ENCODE results near the gene BRMS1L. TPM values are rescaled to one million over a fixed set of nuclear protein-coding genes. Genes with fewer than 3 reads are reported as not detected.

BRMS1L gene
- total RNA-seq, 2 experiments from 2014 or later = 6.1 to 9.2 TPM

- no peaks in the 10 kb centered on the region for H3K36me3 ChIP-seq (ENCODE audit: insufficient read depth, low read length)
- ChIA-PET POLR2A (no interaction called here), CTCF (no interaction called here)
- Mint-ChIP-seq H3K27ac (no peak overlapping the region), H3K4me1 (ENCODE audit: low read depth) (no peaks in the 10 kb centered on the region), H3K4me3 (no peak overlapping the region), H3K36me3 (ENCODE audit: low read depth) (no peaks in the 10 kb centered on the region), H3K9me3 (no peaks in the 10 kb centered on the region), H3K27me3 (peaks cover 4% of the 10 kb centered on the region)
- no peak overlapping the region for H3K27ac ChIP-seq (ENCODE audit: low read depth in 1 of 2, low read length in 2 of 2)
- no peak for TF ChIP-seq CTCF (IDR thresholded peaks at IDR 0.05)
- intact Hi-C loops (cut with DNase I, micrococcal nuclease) = no loop called here
- H3K9me3 ChIP-seq (ENCODE audit: control insufficient read depth in 1 of 2, insufficient read depth in 1 of 2, low read length in 2 of 2) = no peaks in the 10 kb centered on the region
- H3K4me3 ChIP-seq (ENCODE audit: low read length) = no peak overlapping the region
- no peak for ATAC-seq (ENCODE audit: poor library complexity)
- DNase-seq = no peak
- H3K4me1 ChIP-seq (ENCODE audit: insufficient read depth, low read length) = no peaks in the 10 kb centered on the region
- H3K27me3 ChIP-seq (ENCODE audit: control insufficient read depth in 1 of 2, insufficient read depth in 2 of 2, low read length in 2 of 2) = no peaks in the 10 kb centered on the region
These were observed 83.5 kb downstream of the BRMS1L start for GRCh38 chr14:35909665-35910064.

GRCh38 chr14:35910191-35910590, 84.1 kb downstream of the BRMS1L start:
- H3K4me1 ChIP-seq (ENCODE audit: insufficient read depth, low read length) = no peaks in the 10 kb centered on the region
- H3K4me1 Mint-ChIP-seq (ENCODE audit: low read depth) = no peaks in the 10 kb centered on the region
- H3K27me3 ChIP-seq (ENCODE audit: control insufficient read depth in 1 of 2, insufficient read depth in 2 of 2, low read length in 2 of 2) = no peaks in the 10 kb centered on the region
- no peak overlapping the region for H3K27ac ChIP-seq (ENCODE audit: low read depth in 1 of 2, low read length in 2 of 2)
- no peak overlapping the region for H3K4me3 ChIP-seq (ENCODE audit: low read length)
- intact Hi-C loops (cut with DNase I, micrococcal nuclease) = no loop called here
- TF ChIP-seq CTCF (IDR thresholded peaks at IDR 0.05) = no peak
- no peak for DNase-seq
- no peaks in the 10 kb centered on the region for H3K9me3 ChIP-seq (ENCODE audit: control insufficient read depth in 1 of 2, insufficient read depth in 1 of 2, low read length in 2 of 2)
- CTCF ChIA-PET = no interaction called here
- no peaks in the 10 kb centered on the region for H3K36me3 ChIP-seq (ENCODE audit: insufficient read depth, low read length)
- H3K4me3 Mint-ChIP-seq = no peak overlapping the region
- no peaks in the 10 kb centered on the region for H3K36me3 Mint-ChIP-seq (ENCODE audit: low read depth)
- peaks cover 4% of the 10 kb centered on the region for H3K27me3 Mint-ChIP-seq
- no peak for ATAC-seq (ENCODE audit: poor library complexity)
- POLR2A ChIA-PET = no interaction called here
- H3K9me3 Mint-ChIP-seq = no peaks in the 10 kb centered on the region
- H3K27ac Mint-ChIP-seq = no peak overlapping the region

- no peaks in the 10 kb centered on the region for H3K9me3 Mint-ChIP-seq
- ChIA-PET POLR2A (no interaction called here), CTCF (no interaction called here)
- H3K4me1 Mint-ChIP-seq (ENCODE audit: low read depth) = no peaks in the 10 kb centered on the region
- no peaks in the 10 kb centered on the region for H3K36me3 ChIP-seq (ENCODE audit: insufficient read depth, low read length)
- DNase-seq (no peak), ATAC-seq (ENCODE audit: poor library complexity) (no peak)
- no peak overlapping the region for H3K4me3 ChIP-seq (ENCODE audit: low read length)
- no peak for TF ChIP-seq CTCF (IDR thresholded peaks at IDR 0.05)
- no peaks in the 10 kb centered on the region for H3K4me1 ChIP-seq (ENCODE audit: insufficient read depth, low read length)
- peaks cover 4% of the 10 kb centered on the region for H3K27me3 Mint-ChIP-seq
- no peaks in the 10 kb centered on the region for H3K27me3 ChIP-seq (ENCODE audit: control insufficient read depth in 1 of 2, insufficient read depth in 2 of 2, low read length in 2 of 2)
- no peak overlapping the region for H3K27ac Mint-ChIP-seq
- H3K36me3 Mint-ChIP-seq (ENCODE audit: low read depth) = no peaks in the 10 kb centered on the region
- intact Hi-C loops (cut with DNase I, micrococcal nuclease) = no loop called here
- H3K4me3 Mint-ChIP-seq = no peak overlapping the region
- no peak overlapping the region for H3K27ac ChIP-seq (ENCODE audit: low read depth in 1 of 2, low read length in 2 of 2)
- no peaks in the 10 kb centered on the region for H3K9me3 ChIP-seq (ENCODE audit: control insufficient read depth in 1 of 2, insufficient read depth in 1 of 2, low read length in 2 of 2)
These were observed 85.0 kb downstream of the BRMS1L start for GRCh38 chr14:35911097-35911496.
